NOMO-1 (cell line): ENCODE results near the gene REEP6.

Experiments
- DNase-seq, 2 experiments: peaks; one replicate each; lab custom pipeline; 2025; ENCODE audit not compliant: unreplicated experiment in 2 of 2; lab: John Stamatoyannopoulos, UW

REEP6 gene

GRCh38 chr19:1456121-1456900 lies 34.7 kb upstream of the REEP6 start:
- no peak for DNase-seq

GRCh38 chr19:1457031-1457739 lies 33.8 kb upstream of the REEP6 start:
- no peak for DNase-seq

- DNase-seq: no peak
These were observed 33.1 kb upstream of the REEP6 start for GRCh38 chr19:1457892-1458291.

- peak in 1 of 2 experiments; percentile 49 for DNase-seq
These were observed 31.5 kb upstream of the REEP6 start for GRCh38 chr19:1459479-1459878.

GRCh38 chr19:1460033-1460995 lies 30.7 kb upstream of the REEP6 start:
- DNase-seq: no peak

GRCh38 chr19:1461862-1462261 lies 29.1 kb upstream of the REEP6 start:
- DNase-seq: no peak

GRCh38 chr19:1465191-1466016 lies 25.6 kb upstream of the REEP6 start:
- DNase-seq: no peak

GRCh38 chr19:1466018-1466460 lies 24.9 kb upstream of the REEP6 start:
- DNase-seq: no peak

- no peak for DNase-seq
These were observed 24.3 kb upstream of the REEP6 start for GRCh38 chr19:1466461-1467214.

- no peak for DNase-seq
These were observed 23.8 kb upstream of the REEP6 start for GRCh38 chr19:1467215-1467489.

- no peak for DNase-seq
These were observed 23.3 kb upstream of the REEP6 start for GRCh38 chr19:1467490-1468273.

GRCh38 chr19:1468274-1468820 lies 22.6 kb upstream of the REEP6 start:
- no peak for DNase-seq

GRCh38 chr19:1468821-1469254 lies 22.1 kb upstream of the REEP6 start:
- peak in 1 of 2 experiments; percentile 19 for DNase-seq

GRCh38 chr19:1469255-1470054 lies 21.5 kb upstream of the REEP6 start:
- DNase-seq: no peak

- no peak for DNase-seq
These were observed 21.0 kb upstream of the REEP6 start for GRCh38 chr19:1470055-1470304.

- peak in 1 of 2 experiments; percentile 33 for DNase-seq
These were observed 20.5 kb upstream of the REEP6 start for GRCh38 chr19:1470305-1471009.

GRCh38 chr19:1471010-1471514 lies 19.9 kb upstream of the REEP6 start:
- peak in 1 of 2 experiments; percentile 12 for DNase-seq
